HK-2 (cell line): Measurements from ENCODE around the gene LY6G6F.

Source experiments
- DNase-seq: peaks from one replicate; pipeline ENCODE4 v3.0.0-alpha.2; 2018; ENCODE audit not compliant: unreplicated experiment

Gene LY6G6F

GRCh38 chr6:31739639-31740396 is 33.2 kb downstream of the LY6G6F start, which contains the start of gene MSH5:
Gene MSH5 (plus strand): TSS chr6:31740005. CDS start chr6:31740467, 462 bp downstream.
- DNase-seq, result peak; percentile 99

GRCh38 chr6:31740397-31741223 is 33.9 kb downstream of the LY6G6F start:
- peak; percentile 41 for DNase-seq

GRCh38 chr6:31741815-31742214 is 35.1 kb downstream of the LY6G6F start:
- DNase-seq, result no peak

GRCh38 chr6:31742894-31743293 is 36.2 kb downstream of the LY6G6F start:
- no peak for DNase-seq

- DNase-seq, result no peak
Observed at GRCh38 chr6:31744422-31744821, 37.8 kb downstream of the LY6G6F start.

GRCh38 chr6:31749301-31750036 is 42.8 kb downstream of the LY6G6F start:
- DNase-seq, result no peak

- DNase-seq, result no peak
Observed at GRCh38 chr6:31750411-31751022, 43.9 kb downstream of the LY6G6F start.

GRCh38 chr6:31752739-31753319 is 46.2 kb downstream of the LY6G6F start:
- DNase-seq, result no peak

- no peak for DNase-seq
Observed at GRCh38 chr6:31758281-31758680, 51.6 kb downstream of the LY6G6F start.
